OCI-LY7 (cell line): ENCODE results near the gene WBP11. TPM values are rescaled to one million over a fixed set of nuclear protein-coding genes. Genes with fewer than 3 reads are reported as not detected.

Source experiments
- BruUV-seq: library from RNA; stranded (reverse); fragments of 400-500 nt; replicated peaks from 2 replicates; lab custom pipeline; 2021; lab: Mats Ljungman, UMichigan
- CTCF ChIA-PET: fragments of 300-600 bp; sonication (Branson Sonifier 250); formaldehyde crosslinking; loops from one replicate; lab custom pipeline; 2022; ENCODE audit warnings: antibody characterized with exemption; ENCODE audit not compliant: unreplicated experiment; lab: Charles Lee
- POLR2A ChIA-PET: fragments of 300-600 bp; sonication (Branson Sonifier 250); formaldehyde crosslinking; loops from one replicate; lab custom pipeline; 2022; ENCODE audit warnings: antibody characterized with exemption; lab: Charles Lee
- DNase-seq: peaks from one replicate; pipeline ENCODE4 v3.0.0-alpha.2; 2015; ENCODE audit warnings: low spot score
- H2AFZ ChIP-seq: fragments of 200-600 bp; sonication (generic), shearing (Covaris generic); 2 replicates; pipeline ENCODE4 v1.6.1; 2014; ENCODE audit warnings: mild to moderate bottlenecking, antibody characterized with exemption, low read length, moderate library complexity
- H3K27ac ChIP-seq: fragments of 200-600 bp; sonication (generic); 2 replicates; pipeline ENCODE4 v1.5.1; 2014; ENCODE audit warnings: mixed run types, low read depth, mild to moderate bottlenecking, moderate library complexity, low read length, inconsistent platforms; ENCODE audit not compliant: poor library complexity, severe bottlenecking
- H3K36me3 ChIP-seq: fragments of 200-600 bp; sonication (generic); 2 replicates; pipeline ENCODE4 v1.6.1; 2014; ENCODE audit warnings: mild to moderate bottlenecking, antibody characterized with exemption, low read length, moderate library complexity, mixed read lengths; ENCODE audit not compliant: insufficient read depth
- H3K4me1 ChIP-seq: fragments of 200-600 bp; sonication (generic); 2 replicates; pipeline ENCODE4 v1.5.1; 2014; ENCODE audit warnings: mild to moderate bottlenecking, low read length; ENCODE audit not compliant: insufficient read depth, poor library complexity, severe bottlenecking
- H3K4me2 ChIP-seq: fragments of 200-600 bp; sonication (generic); 2 replicates; pipeline ENCODE4 v1.6.1; 2014; ENCODE audit warnings: mild to moderate bottlenecking, low read length
- H3K4me3 ChIP-seq: fragments of 200-600 bp; sonication (generic); 2 replicates; pipeline ENCODE4 v1.5.1; 2014; ENCODE audit warnings: mild to moderate bottlenecking, low read depth, low read length; ENCODE audit not compliant: poor library complexity, severe bottlenecking
- H3K79me2 ChIP-seq: fragments of 200-600 bp; sonication (generic); 2 replicates; pipeline ENCODE4 v1.6.1; 2016; ENCODE audit warnings: low read depth, mild to moderate bottlenecking, low read length, moderate library complexity, mixed read lengths; ENCODE audit not compliant: insufficient read depth
- H3K9me2 ChIP-seq: fragments of 200-600 bp; sonication (generic); 2 replicates; pipeline ENCODE4 v1.6.1; 2016; ENCODE audit warnings: mild to moderate bottlenecking, low read length, mixed read lengths; ENCODE audit not compliant: insufficient read depth
- H3K9me3 ChIP-seq: fragments of 200-600 bp; sonication (generic); 2 replicates; pipeline ENCODE4 v1.6.1; 2014; ENCODE audit warnings: mild to moderate bottlenecking, mixed run types, low read length, mixed read lengths
- H4K20me1 ChIP-seq: fragments of 200-600 bp; sonication (generic); 2 replicates; pipeline ENCODE4 v1.6.1; 2014; ENCODE audit warnings: mild to moderate bottlenecking, antibody characterized with exemption, low read length, moderate library complexity, mixed read lengths; ENCODE audit not compliant: insufficient read depth
- CTCF ChIP-seq: fragments of 200-600 bp; sonication (generic); conservative IDR thresholded peaks from 2 replicates; pipeline ENCODE4 v1.5.1; 2014; ENCODE audit warnings: mild to moderate bottlenecking, antibody characterized with exemption, low read length, moderate library complexity, mixed read lengths
- EZH2phosphoT487 ChIP-seq: fragments of 200-600 bp; sonication (generic); IDR thresholded peaks from 2 replicates; pipeline ENCODE4 v1.6.1; 2018; ENCODE audit warnings: low read depth, borderline replicate concordance, mild to moderate bottlenecking, mixed run types, antibody characterized with exemption, low read length, moderate library complexity, mixed read lengths
- intact Hi-C: fragments of 100-400 bp; cut with micrococcal nuclease; formaldehyde crosslinking; loops from one replicate; pipeline ENCODE4 v1.10.0; 2022; ENCODE audit not compliant: unreplicated experiment
- total RNA-seq, 2 experiments: library from RNA; depleted of rRNA in 1 of 2; stranded (reverse); fragments of >200 nt in 1 of 2; shearing (Covaris generic) in 1 of 2; gene quantifications; 2 replicates each; pipeline ENCODE4 v1.2.3, GENCODE V29; 2014 to 2022

WBP11 gene
- total RNA-seq, 2 experiments from 2014 or later = 16.5 to 107 TPM

GRCh38 chr12:14824012-14824634 is 20.8 kb upstream of the WBP11 start:
- no peak overlapping the region for H3K4me3 ChIP-seq
- ChIA-PET CTCF (no interaction called here), POLR2A (no interaction called here)
- H4K20me1 ChIP-seq = no peaks in the 10 kb centered on the region
- no peak for DNase-seq
- no peak for TF ChIP-seq CTCF
- no peak for TF ChIP-seq EZH2phosphoT487
- no peak overlapping the region for H3K27ac ChIP-seq
- peaks cover 4% of the 10 kb centered on the region; the same call in 1 of the 2 replicates for H3K9me2 ChIP-seq
- H3K36me3 ChIP-seq = no peaks in the 10 kb centered on the region
- no peaks in the 10 kb centered on the region for H3K79me2 ChIP-seq
- intact Hi-C loops = no loop called here
- no peaks in the 10 kb centered on the region for H3K9me3 ChIP-seq
- no peaks in the 10 kb centered on the region for H3K4me1 ChIP-seq
- no peak overlapping the region for H3K4me2 ChIP-seq
- no peak overlapping the region for H2AFZ ChIP-seq
- no TSS peak for BruUV-seq

DNA sequence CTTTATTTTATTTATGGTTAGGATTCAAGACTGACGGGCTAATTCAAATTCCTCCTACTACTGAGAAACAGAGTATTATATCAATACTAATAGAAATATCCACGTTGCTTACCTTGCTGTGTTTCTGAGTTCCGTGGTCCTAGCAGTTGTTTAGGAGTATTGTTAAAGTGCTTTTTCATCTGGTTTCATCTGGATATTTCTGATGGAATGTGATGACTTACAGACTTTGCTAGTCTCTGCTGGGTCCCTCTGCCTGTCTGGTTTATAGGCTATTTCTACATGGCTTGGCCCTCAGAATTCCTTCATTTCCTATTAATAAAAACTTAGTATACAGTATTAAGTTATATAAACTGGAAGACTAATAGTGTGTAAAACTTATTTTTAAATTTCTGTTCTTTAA is 10.7 kb upstream of the WBP11 start, which contains the start of gene SMCO3:
Gene SMCO3 (minus strand): TSS at position 169 of the 400 bp plus-strand sequence. CDS start 7,502 bp downstream, outside the sequence.
- intact Hi-C loops = no loop called here
- H4K20me1 ChIP-seq = no peaks in the 10 kb centered on the region
- H3K4me2 ChIP-seq = no peak within 1 kb of the TSS
- peaks cover 7% of the 10 kb centered on the region for H3K4me1 ChIP-seq
- TF ChIP-seq EZH2phosphoT487 (no peak), CTCF (no peak)
- DNase-seq = no peak
- H3K9me3 ChIP-seq = peaks cover under 1% of the 10 kb centered on the region; the same call in 1 of the 2 replicates
- H2AFZ ChIP-seq = no peak within 1 kb of the TSS
- ChIA-PET POLR2A (interaction anchor here (0.9 to 1.1 kb wide), 3 partner anchors 8 to 13 kb away, joined by 3 to 5 read pairs (median 4); no protein-coding TSS in a partner anchor), CTCF (no interaction called here)
- BruUV-seq = no TSS peak
- H3K79me2 ChIP-seq = no peaks in the 10 kb centered on the region
- no peak within 1 kb of the TSS for H3K4me3 ChIP-seq
- H3K9me2 ChIP-seq = no peaks in the 10 kb centered on the region
- H3K27ac ChIP-seq = no peak within 1 kb of the TSS
- no peaks in the 10 kb centered on the region for H3K36me3 ChIP-seq

DNA sequence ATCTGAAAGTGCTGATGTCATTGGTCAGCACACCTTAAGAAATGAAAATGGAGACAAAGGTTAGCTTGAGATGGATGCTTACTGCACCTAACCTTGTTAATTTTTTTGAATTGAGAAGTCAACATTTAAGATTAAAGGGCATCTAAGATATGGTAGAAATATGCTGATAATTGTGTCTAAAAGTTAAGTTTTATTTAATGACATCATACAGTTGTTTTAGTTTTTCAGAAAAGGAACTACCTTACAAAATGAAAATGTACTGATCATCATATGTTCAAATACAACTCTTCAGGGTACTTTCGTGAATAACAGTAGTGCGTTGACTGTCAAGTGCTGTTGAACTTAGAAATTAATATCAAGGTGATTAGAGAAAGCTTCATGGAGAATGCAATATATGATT is 8.2 kb upstream of the WBP11 start:
- Histone ChIP-seq H2AFZ (no peak overlapping the region), H3K4me2 (no peak overlapping the region), H3K36me3 (no peaks in the 10 kb centered on the region), H3K9me2 (no peaks in the 10 kb centered on the region), H3K9me3 (peaks cover 5% of the 10 kb centered on the region; the same call in 1 of the 2 replicates), H3K27ac (no peak overlapping the region), H4K20me1 (no peaks in the 10 kb centered on the region), H3K4me3 (no peak overlapping the region), H3K4me1 (peaks cover 7% of the 10 kb centered on the region), H3K79me2 (no peaks in the 10 kb centered on the region)
- POLR2A ChIA-PET = interaction anchor here (0.7 to 0.8 kb wide), 2 partner anchors 24 to 185 kb away, joined by 3 to 5 read pairs; no protein-coding TSS in a partner anchor
- BruUV-seq = no TSS peak
- DNase-seq = no peak
- CTCF ChIA-PET = no interaction called here
- intact Hi-C loops = no loop called here
- no peak for TF ChIP-seq CTCF
